H9 (cell line): ENCODE results near the gene ARHGAP22. TPM values are rescaled to one million over a fixed set of nuclear protein-coding genes. Genes with fewer than 3 reads are reported as not detected.

ENCODE experiments used
- DNase-seq: peaks from one replicate; pipeline ENCODE4 v3.0.0-alpha.2; 2017
- H2AFZ ChIP-seq: one replicate; pipeline ENCODE4 v1.6.1; 2013; ENCODE audit warnings: mild to moderate bottlenecking, low read length, control low read depth, moderate library complexity
- H2AK5ac ChIP-seq: 2 replicates; pipeline ENCODE4 v1.6.1; 2013; ENCODE audit warnings: low read length, control low read depth, mixed read lengths; ENCODE audit not compliant: insufficient read length
- H2BK120ac ChIP-seq: one replicate; pipeline ENCODE4 v1.6.1; 2013; ENCODE audit warnings: low read depth, mild to moderate bottlenecking, low read length, control low read depth, inconsistent platforms; ENCODE audit not compliant: poor library complexity, severe bottlenecking
- H2BK12ac ChIP-seq: 2 replicates; pipeline ENCODE4 v1.6.1; 2013; ENCODE audit warnings: low read length, control low read depth, mixed read lengths, low read depth; ENCODE audit not compliant: insufficient read length
- H2BK15ac ChIP-seq: 2 replicates; pipeline ENCODE4 v1.6.1; 2013; ENCODE audit warnings: low read depth, low read length, control low read depth
- H2BK20ac ChIP-seq: one replicate; pipeline ENCODE4 v1.6.1; 2013; ENCODE audit warnings: low read depth, mild to moderate bottlenecking, low read length, control low read depth, inconsistent platforms; ENCODE audit not compliant: poor library complexity, severe bottlenecking
- H2BK5ac ChIP-seq: 2 replicates; pipeline ENCODE4 v1.6.1; 2013; ENCODE audit warnings: low read length, control low read depth, mixed read lengths; ENCODE audit not compliant: insufficient read length
- H3K14ac ChIP-seq: 2 replicates; pipeline ENCODE4 v1.6.1; 2013; ENCODE audit warnings: low read length, control low read depth; ENCODE audit not compliant: insufficient read depth
- H3K18ac ChIP-seq: 2 replicates; pipeline ENCODE4 v1.6.1; 2013; ENCODE audit warnings: low read depth, mild to moderate bottlenecking, mixed read lengths, low read length, control low read depth; ENCODE audit not compliant: insufficient read length
- H3K23ac ChIP-seq: 2 replicates; pipeline ENCODE4 v1.6.1; 2013; ENCODE audit warnings: low read length, control low read depth, mixed read lengths, low read depth; ENCODE audit not compliant: insufficient read length
- H3K23me2 ChIP-seq: 2 replicates; pipeline ENCODE4 v1.6.1; 2013; ENCODE audit warnings: low read depth, mild to moderate bottlenecking, mixed read lengths, low read length, control low read depth; ENCODE audit not compliant: insufficient read length, poor library complexity, severe bottlenecking
- H3K27ac ChIP-seq: 2 replicates; pipeline ENCODE4 v1.5.1; 2013; ENCODE audit warnings: low read length, control low read depth, mixed read lengths, low read depth; ENCODE audit not compliant: insufficient read length
- H3K27me3 ChIP-seq: 2 replicates; pipeline ENCODE4 v1.6.1; 2013; ENCODE audit warnings: low read length, control low read depth, inconsistent platforms; ENCODE audit not compliant: insufficient read depth
- H3K4ac ChIP-seq: 2 replicates; pipeline ENCODE4 v1.6.1; 2013; ENCODE audit warnings: low read depth, mild to moderate bottlenecking, control low read depth, inconsistent platforms, low read length, moderate library complexity
- H3K4me1 ChIP-seq: 2 replicates; pipeline ENCODE4 v1.6.1; 2013; ENCODE audit warnings: low read length, control low read depth, inconsistent platforms; ENCODE audit not compliant: insufficient read depth
- H3K4me2 ChIP-seq: 2 replicates; pipeline ENCODE4 v1.6.1; 2013; ENCODE audit warnings: low read length, control low read depth, mixed read lengths; ENCODE audit not compliant: insufficient read length, insufficient read depth
- H3K56ac ChIP-seq: 2 replicates; pipeline ENCODE4 v1.6.1; 2013; ENCODE audit warnings: low read depth, mild to moderate bottlenecking, mixed read lengths, low read length, control low read depth; ENCODE audit not compliant: insufficient read length
- H3K79me1 ChIP-seq: 2 replicates; pipeline ENCODE4 v1.6.1; 2013; ENCODE audit warnings: low read depth, mild to moderate bottlenecking, moderate library complexity, low read length, control low read depth, inconsistent platforms; ENCODE audit not compliant: insufficient read depth, poor library complexity, severe bottlenecking
- H3K79me2 ChIP-seq: 2 replicates; pipeline ENCODE4 v1.6.1; 2013; ENCODE audit warnings: low read length, control low read depth, inconsistent platforms; ENCODE audit not compliant: insufficient read depth
- H3K9ac ChIP-seq: 2 replicates; pipeline ENCODE4 v1.6.1; 2013; ENCODE audit warnings: low read length, control low read depth, mixed read lengths; ENCODE audit not compliant: insufficient read length; ENCODE audit errors: extremely low read depth
- H3K9me3 ChIP-seq: one replicate; pipeline ENCODE4 v1.6.1; 2013; ENCODE audit warnings: low read depth, low read length, inconsistent platforms; ENCODE audit not compliant: control insufficient read depth
- H3T11ph ChIP-seq: one replicate; pipeline ENCODE4 v1.6.1; 2013; ENCODE audit warnings: mild to moderate bottlenecking, low read length, control low read depth, inconsistent platforms
- H4K20me1 ChIP-seq: one replicate; pipeline ENCODE4 v1.6.1; 2013; ENCODE audit not compliant: control insufficient read depth, insufficient read length, insufficient read depth
- H4K5ac ChIP-seq: 2 replicates; pipeline ENCODE4 v1.6.1; 2013; ENCODE audit warnings: low read depth, mild to moderate bottlenecking, mixed read lengths, low read length, control low read depth; ENCODE audit not compliant: insufficient read length
- H4K8ac ChIP-seq: replicated peaks from 2 replicates; pipeline ENCODE4 v1.6.1; 2013; ENCODE audit warnings: low read length, control low read depth, mixed read lengths, low read depth; ENCODE audit not compliant: insufficient read length
- H4K91ac ChIP-seq: 2 replicates; pipeline ENCODE4 v1.6.1; 2013; ENCODE audit warnings: low read depth, mild to moderate bottlenecking, moderate library complexity, mixed read lengths, low read length, control low read depth; ENCODE audit not compliant: insufficient read length
- H3K27ac Mint-ChIP-seq, 3 experiments: 2 replicates in 2 of 3; 3 replicates in 1 of 3; pipeline ENCODE4 v1.8.0; 2020 to 2021; ENCODE audit warnings: mixed read lengths in 3 of 3, mild to moderate bottlenecking in 1 of 3, moderate library complexity in 1 of 3
- H3K27me3 Mint-ChIP-seq: 2 replicates; pipeline ENCODE4 v1.8.0; 2021; ENCODE audit warnings: low read depth, mild to moderate bottlenecking, moderate library complexity, mixed read lengths
- H3K36me3 Mint-ChIP-seq, 3 experiments: 2 replicates in 2 of 3; 3 replicates in 1 of 3; pipeline ENCODE4 v1.8.0; 2020 to 2021; ENCODE audit warnings: low read depth in 3 of 3, mixed read lengths in 3 of 3; ENCODE audit not compliant: insufficient read depth in 1 of 3
- H3K4me1 Mint-ChIP-seq, 2 experiments: 2 replicates each; pipeline ENCODE4 v1.8.0; 2020; ENCODE audit warnings: mixed read lengths in 2 of 2
- H3K4me3 Mint-ChIP-seq, 2 experiments: 2 replicates in 1 of 2; 3 replicates in 1 of 2; pipeline ENCODE4 v1.8.0; 2020 to 2021; ENCODE audit warnings: mild to moderate bottlenecking in 2 of 2, mixed read lengths in 2 of 2, moderate library complexity in 1 of 2
- H3K9me3 Mint-ChIP-seq, 2 experiments: 2 replicates in 1 of 2; 3 replicates in 1 of 2; pipeline ENCODE4 v1.8.0; 2020; ENCODE audit warnings: mild to moderate bottlenecking in 2 of 2, mixed read lengths in 2 of 2, moderate library complexity in 1 of 2
- WGBS: extraction: QIAGEN DNeasy Blood & Tissue Kit; methylation state at CpG from one replicate; pipeline ENCODE4 v1.1.7; 2013; ENCODE audit warnings: missing lambda C conversion rate, low lambda C conversion rate, mixed read lengths; ENCODE audit not compliant: insufficient read length; ENCODE audit errors: extremely low coverage; 5-methylcytosine and 5-hydroxymethylcytosine counted together
- total RNA-seq: library from RNA; stranded (reverse); gene quantifications from 2 replicates; pipeline ENCODE4 v1.2.1, GENCODE V29; 2021
- TF ChIP-seq, protein P1 (sequence below): fragments of 200-600 bp; sonication (generic); conservative IDR thresholded peaks from 3 replicates; pipeline ENCODE4 v1.8.0; 2021; ENCODE audit warnings: antibody characterized with exemption, mild to moderate bottlenecking

ARHGAP22 gene
- total RNA-seq, 1 experiment from 2014 or later: 7.4 TPM

- H3K79me2 ChIP-seq: no peaks in the 10 kb centered on the region
- H3K9me3 Mint-ChIP-seq: no peaks in the 10 kb centered on the region
- H3K27ac Mint-ChIP-seq: no peak overlapping the region
- no peak overlapping the region for H2BK15ac ChIP-seq
- no peak overlapping the region for H3T11ph ChIP-seq
- no peak overlapping the region for H3K18ac ChIP-seq
- no peak overlapping the region for H3K4ac ChIP-seq
- no peak overlapping the region for H3K23ac ChIP-seq
- H3K4me1 ChIP-seq: no peaks in the 10 kb centered on the region
- H3K23me2 ChIP-seq: no peaks in the 10 kb centered on the region
- no peak overlapping the region for H3K56ac ChIP-seq
- peak; percentile 13 for DNase-seq
- H4K5ac ChIP-seq: no peak overlapping the region
- H4K20me1 ChIP-seq: no peaks in the 10 kb centered on the region
- H2BK120ac ChIP-seq: no peak overlapping the region
- H3K4me2 ChIP-seq: no peak overlapping the region
- H4K8ac ChIP-seq: no peak overlapping the region
- no peak overlapping the region for H3K9ac ChIP-seq
- TF ChIP-seq, protein P1, sequence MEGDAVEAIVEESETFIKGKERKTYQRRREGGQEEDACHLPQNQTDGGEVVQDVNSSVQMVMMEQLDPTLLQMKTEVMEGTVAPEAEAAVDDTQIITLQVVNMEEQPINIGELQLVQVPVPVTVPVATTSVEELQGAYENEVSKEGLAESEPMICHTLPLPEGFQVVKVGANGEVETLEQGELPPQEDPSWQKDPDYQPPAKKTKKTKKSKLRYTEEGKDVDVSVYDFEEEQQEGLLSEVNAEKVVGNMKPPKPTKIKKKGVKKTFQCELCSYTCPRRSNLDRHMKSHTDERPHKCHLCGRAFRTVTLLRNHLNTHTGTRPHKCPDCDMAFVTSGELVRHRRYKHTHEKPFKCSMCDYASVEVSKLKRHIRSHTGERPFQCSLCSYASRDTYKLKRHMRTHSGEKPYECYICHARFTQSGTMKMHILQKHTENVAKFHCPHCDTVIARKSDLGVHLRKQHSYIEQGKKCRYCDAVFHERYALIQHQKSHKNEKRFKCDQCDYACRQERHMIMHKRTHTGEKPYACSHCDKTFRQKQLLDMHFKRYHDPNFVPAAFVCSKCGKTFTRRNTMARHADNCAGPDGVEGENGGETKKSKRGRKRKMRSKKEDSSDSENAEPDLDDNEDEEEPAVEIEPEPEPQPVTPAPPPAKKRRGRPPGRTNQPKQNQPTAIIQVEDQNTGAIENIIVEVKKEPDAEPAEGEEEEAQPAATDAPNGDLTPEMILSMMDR: no peak
- no peak overlapping the region for H3K4me3 Mint-ChIP-seq
- no peaks in the 10 kb centered on the region for H3K27me3 Mint-ChIP-seq
- no peaks in the 10 kb centered on the region; a peak in 1 of 7 replicates for H3K36me3 Mint-ChIP-seq
- no peak overlapping the region for H2AFZ ChIP-seq
- H3K79me1 ChIP-seq: no peaks in the 10 kb centered on the region
- H3K14ac ChIP-seq: no peak overlapping the region
- no peak overlapping the region for H2BK12ac ChIP-seq
- no peak overlapping the region for H2BK5ac ChIP-seq
- no peak overlapping the region for H2AK5ac ChIP-seq
- H4K91ac ChIP-seq: no peak overlapping the region
- no peaks in the 10 kb centered on the region; the same call in 1 of the 2 replicates for H3K27me3 ChIP-seq
- no peak overlapping the region for H2BK20ac ChIP-seq
- H3K27ac ChIP-seq: no peak overlapping the region
- WGBS: no CpG with 5 or more reads among the region's 5 CpGs
- peaks cover 10 to 19% of the 10 kb centered on the region in 2 experiments; a peak in 3 of 4 replicates for H3K4me1 Mint-ChIP-seq
- H3K9me3 ChIP-seq: no peaks in the 10 kb centered on the region
Observed at GRCh38 chr10:48462482-48463020, 142.3 kb downstream of the ARHGAP22 start.
